ENCODE measurements around the gene SAP25.

- TF ChIP-seq CTCF (IDR thresholded peaks at IDR 0.05) = no peak
- TF ChIP-seq POLR2A (IDR thresholded peaks at IDR 0.05) = no peak
Observed at GRCh38 chr7:100580466-100581283, 7.0 kb upstream of the SAP25 start.
